ENCODE results near the gene SRGAP2C.
"Not testable (repeated sequence)": the region's sequence is repeated elsewhere in the genome, so short reads cannot be mapped to it uniquely, and the experiment has no call there.

The SRGAP2C gene

DNA sequence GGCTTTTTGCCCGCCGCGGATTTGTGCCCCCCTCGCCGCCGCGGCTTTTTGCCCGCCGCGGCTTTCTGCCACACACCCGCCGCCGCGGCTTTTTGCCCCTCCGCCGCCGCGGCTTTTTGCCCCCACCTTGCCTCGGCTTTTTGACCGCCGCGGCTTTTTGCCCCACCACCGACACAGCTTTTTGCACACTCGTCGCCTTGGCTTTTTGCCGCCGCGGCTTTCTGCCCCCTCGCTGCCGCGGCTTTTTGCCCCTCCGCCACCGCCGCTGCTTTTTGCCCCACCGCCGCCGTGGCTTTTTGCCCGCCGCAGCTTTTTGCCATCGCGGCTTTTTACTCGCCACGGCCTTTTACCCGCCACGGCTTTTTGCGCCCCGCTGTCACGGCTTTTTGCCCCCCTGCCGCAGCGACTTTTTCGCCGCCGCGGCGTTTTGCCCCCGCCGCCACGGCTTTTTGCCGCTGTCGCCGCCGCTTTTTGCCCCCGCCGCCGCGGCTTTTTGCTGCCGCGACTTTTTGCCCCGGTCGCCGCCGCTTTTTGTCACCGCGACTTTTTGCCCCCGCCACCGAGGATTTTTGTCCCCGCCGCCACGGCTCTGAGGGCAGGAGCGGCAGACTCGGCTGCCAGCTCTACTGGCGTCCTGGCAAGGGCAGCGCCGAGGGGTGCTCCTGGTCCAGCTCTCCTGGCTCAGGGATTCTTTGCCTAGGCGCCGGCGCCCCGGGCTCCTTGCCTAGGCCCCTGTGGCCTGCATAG lies 211.7 kb downstream of the SRGAP2C start:
- not testable (repeated sequence) for H3K9ac ChIP-seq (ENCODE audit: low read length); H3K4me1 ChIP-seq (ENCODE audit: control insufficient read depth, insufficient read depth, low read length); H3K36me3 ChIP-seq (ENCODE audit: control insufficient read depth, insufficient read depth, low read length); H3K27ac ChIP-seq (ENCODE audit: low read depth, low read length); H3K27me3 ChIP-seq (ENCODE audit: control insufficient read depth, insufficient read depth, low read length)
- peak overlapping the region; percentile 32 for H3K4me3 ChIP-seq (ENCODE audit: low read length)

DNA sequence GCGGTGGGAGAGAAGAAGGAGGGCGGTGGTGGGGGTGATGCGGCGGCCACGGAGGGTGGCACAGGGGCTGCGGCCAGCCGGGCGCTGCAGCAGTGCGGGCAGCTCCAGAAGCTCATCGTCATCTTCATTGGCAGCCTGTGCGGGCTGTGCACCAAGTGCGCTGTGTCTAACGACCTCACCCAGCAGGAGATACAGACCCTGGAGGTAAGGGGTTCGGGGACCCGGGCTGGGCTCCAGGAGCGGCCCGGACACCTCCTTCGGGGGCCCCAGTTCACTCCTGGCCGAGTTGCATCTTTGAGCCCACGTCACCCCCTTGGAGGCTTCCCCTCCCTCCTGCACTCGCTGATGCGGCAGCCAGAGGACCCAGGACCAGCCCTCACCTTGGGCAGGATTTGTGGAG lies 212.3 kb downstream of the SRGAP2C start:
- H3K27me3 ChIP-seq (ENCODE audit: control insufficient read depth, insufficient read depth, low read length); H3K4me1 ChIP-seq (ENCODE audit: control insufficient read depth, insufficient read depth, low read length); H3K27ac ChIP-seq (ENCODE audit: low read depth, low read length); H3K9ac ChIP-seq (ENCODE audit: low read length); H3K36me3 ChIP-seq (ENCODE audit: control insufficient read depth, insufficient read depth, low read length); H3K4me3 ChIP-seq (ENCODE audit: low read length): not testable (repeated sequence)

DNA sequence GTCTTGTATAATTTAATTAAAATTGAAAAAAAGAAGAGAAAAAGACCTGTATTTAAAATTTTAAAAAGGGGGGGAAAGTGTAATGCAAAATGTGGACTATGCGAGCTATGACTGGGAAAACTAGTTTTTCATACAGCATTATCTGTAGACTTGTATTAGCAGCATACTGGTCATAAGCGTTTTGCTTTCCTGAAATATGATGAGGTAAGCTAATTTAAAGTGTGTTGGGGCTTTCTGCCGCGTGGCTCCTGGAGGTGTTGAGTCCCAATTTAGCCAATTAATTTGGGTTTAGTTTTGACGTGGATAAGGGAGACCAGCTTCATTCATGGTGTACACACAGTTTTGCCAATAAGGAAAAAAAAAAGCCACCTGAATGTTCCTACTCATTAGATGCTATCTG lies 214.4 kb downstream of the SRGAP2C start:
- H3K27ac ChIP-seq (ENCODE audit: low read depth, low read length); H3K4me3 ChIP-seq (ENCODE audit: low read length); H3K36me3 ChIP-seq (ENCODE audit: control insufficient read depth, insufficient read depth, low read length); H3K4me1 ChIP-seq (ENCODE audit: control insufficient read depth, insufficient read depth, low read length); H3K9ac ChIP-seq (ENCODE audit: low read length); H3K27me3 ChIP-seq (ENCODE audit: control insufficient read depth, insufficient read depth, low read length): not testable (repeated sequence)

DNA sequence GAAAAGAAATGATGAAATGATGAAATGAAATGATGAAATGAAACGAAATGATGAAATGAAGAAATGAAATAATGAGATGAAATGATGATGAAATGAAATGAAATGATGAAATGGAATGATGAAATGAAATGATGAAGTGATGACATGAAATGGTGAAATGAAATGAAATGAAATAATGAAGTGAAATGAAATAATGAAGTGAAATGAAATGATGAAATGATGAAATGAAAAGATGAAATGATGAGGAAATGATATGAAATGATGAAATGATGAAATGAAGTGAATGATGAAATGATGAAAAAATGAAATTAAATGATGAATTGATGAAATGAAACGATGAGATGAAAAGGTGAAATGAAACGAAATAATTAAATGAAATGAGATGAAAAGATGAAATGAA lies 215.3 kb downstream of the SRGAP2C start:
- not testable (repeated sequence) for H3K27me3 ChIP-seq (ENCODE audit: control insufficient read depth, insufficient read depth, low read length); H3K4me1 ChIP-seq (ENCODE audit: control insufficient read depth, insufficient read depth, low read length); H3K4me3 ChIP-seq (ENCODE audit: low read length); H3K36me3 ChIP-seq (ENCODE audit: control insufficient read depth, insufficient read depth, low read length); H3K9ac ChIP-seq (ENCODE audit: low read length); H3K27ac ChIP-seq (ENCODE audit: low read depth, low read length)

DNA sequence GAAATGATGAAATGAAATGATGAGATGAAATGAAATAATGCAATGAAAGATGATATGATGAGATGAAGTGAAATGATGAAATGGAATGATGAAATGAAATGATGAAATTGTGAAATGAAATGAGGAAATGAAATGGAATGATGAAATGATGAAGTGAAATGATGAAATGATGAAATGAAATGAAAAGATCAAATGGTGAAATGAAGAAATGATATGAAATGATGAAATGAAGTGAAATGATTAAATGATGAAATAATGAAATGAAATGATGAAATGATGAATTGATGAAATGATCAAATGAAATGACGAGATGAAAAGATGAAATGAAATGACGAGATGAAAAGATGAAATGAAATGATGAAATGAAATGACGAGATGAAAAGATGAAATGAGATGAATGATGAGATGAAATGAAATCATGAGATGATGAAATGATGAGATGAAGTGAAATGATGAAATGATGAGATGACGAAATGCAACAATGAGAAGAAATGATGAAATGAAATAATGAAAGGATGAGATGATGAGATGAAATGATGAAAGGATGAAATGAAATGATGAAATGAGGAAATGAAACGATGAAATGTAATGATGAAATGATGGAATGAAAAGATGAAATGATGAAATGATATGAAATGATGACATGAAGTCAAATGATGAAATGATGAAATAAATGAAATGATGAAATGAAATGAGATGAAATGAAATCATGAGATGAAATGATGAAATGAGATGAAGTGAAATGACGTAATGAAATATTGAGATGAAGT lies 216.0 kb downstream of the SRGAP2C start:
- not testable (repeated sequence) for H3K4me3 ChIP-seq (ENCODE audit: low read length); H3K27ac ChIP-seq (ENCODE audit: low read depth, low read length); H3K27me3 ChIP-seq (ENCODE audit: control insufficient read depth, insufficient read depth, low read length); H3K4me1 ChIP-seq (ENCODE audit: control insufficient read depth, insufficient read depth, low read length); H3K9ac ChIP-seq (ENCODE audit: low read length); H3K36me3 ChIP-seq (ENCODE audit: control insufficient read depth, insufficient read depth, low read length)

DNA sequence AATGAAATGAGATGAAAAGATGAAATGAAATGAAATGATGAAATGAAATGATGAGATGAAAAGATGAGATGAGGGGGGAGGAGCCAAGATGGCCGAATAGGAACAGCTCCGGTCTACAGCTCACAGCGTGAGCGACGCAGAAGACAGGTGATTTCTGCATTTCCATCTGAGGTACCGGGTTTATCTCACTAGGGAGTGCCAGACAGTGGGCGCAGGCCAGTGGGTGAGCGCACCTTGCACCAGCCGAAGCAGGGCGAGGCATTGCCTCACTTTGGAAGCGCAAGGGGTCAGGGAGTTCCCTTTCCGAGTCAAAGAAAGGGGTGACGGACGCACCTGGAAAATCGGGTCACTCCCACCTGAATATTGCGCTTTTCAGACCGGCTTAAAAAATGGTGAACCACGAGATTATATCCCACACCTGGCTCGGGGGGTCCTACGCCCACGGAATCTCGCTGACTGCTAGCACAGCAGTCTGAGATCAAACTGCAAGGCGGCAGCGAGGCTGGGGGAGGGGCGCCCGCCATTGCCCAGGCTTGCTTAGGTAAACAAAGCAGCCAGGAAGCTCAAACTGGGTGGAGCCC lies 216.7 kb downstream of the SRGAP2C start:
- H3K9ac ChIP-seq (ENCODE audit: low read length); H3K36me3 ChIP-seq (ENCODE audit: control insufficient read depth, insufficient read depth, low read length); H3K4me1 ChIP-seq (ENCODE audit: control insufficient read depth, insufficient read depth, low read length); H3K4me3 ChIP-seq (ENCODE audit: low read length); H3K27me3 ChIP-seq (ENCODE audit: control insufficient read depth, insufficient read depth, low read length); H3K27ac ChIP-seq (ENCODE audit: low read depth, low read length): not testable (repeated sequence)

DNA sequence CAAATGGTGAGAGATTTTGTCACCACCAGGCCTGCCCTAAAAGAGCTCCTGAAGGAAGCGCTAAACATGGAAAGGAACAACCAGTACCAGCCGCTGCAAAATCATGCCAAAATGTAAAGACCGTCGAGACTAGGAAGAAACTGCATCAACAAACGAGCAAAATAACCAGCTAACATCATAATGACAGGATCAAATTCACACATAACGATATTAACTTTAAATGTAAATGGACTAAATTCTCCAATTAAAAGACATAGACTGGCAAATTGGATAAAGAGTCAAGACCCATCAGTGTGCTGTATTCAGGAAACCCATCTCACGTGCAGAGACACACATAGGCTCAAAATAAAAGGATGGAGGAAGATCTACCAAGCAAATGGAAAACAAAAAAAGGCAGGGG lies 218.5 kb downstream of the SRGAP2C start:
- H3K36me3 ChIP-seq (ENCODE audit: control insufficient read depth, insufficient read depth, low read length); H3K4me1 ChIP-seq (ENCODE audit: control insufficient read depth, insufficient read depth, low read length); H3K9ac ChIP-seq (ENCODE audit: low read length): not testable (repeated sequence)

GRCh38 chr1:121408354-121408753 lies 223.6 kb downstream of the SRGAP2C start:
- Histone ChIP-seq H3K9ac (ENCODE audit: low read length) (no peak overlapping the region), H3K36me3 (ENCODE audit: control insufficient read depth, insufficient read depth, low read length) (no peaks in the 10 kb centered on the region), H3K27me3 (ENCODE audit: control insufficient read depth, insufficient read depth, low read length) (no peaks in the 10 kb centered on the region), H3K4me1 (ENCODE audit: control insufficient read depth, insufficient read depth, low read length) (no peaks in the 10 kb centered on the region), H3K4me3 (ENCODE audit: low read length) (no peak overlapping the region), H3K27ac (ENCODE audit: low read depth, low read length) (no peak overlapping the region)

More for the DNA sequence above, 218.5 kb downstream of the SRGAP2C start:
- not testable (repeated sequence) for H3K4me3 ChIP-seq (ENCODE audit: low read length); H3K27ac ChIP-seq (ENCODE audit: low read depth, low read length); H3K27me3 ChIP-seq (ENCODE audit: control insufficient read depth, insufficient read depth, low read length)

- no peaks in the 10 kb centered on the region for H3K36me3 ChIP-seq (ENCODE audit: control insufficient read depth, insufficient read depth, low read length)
- no peak overlapping the region for H3K9ac ChIP-seq (ENCODE audit: low read length)
- no peaks in the 10 kb centered on the region for H3K4me1 ChIP-seq (ENCODE audit: control insufficient read depth, insufficient read depth, low read length)
- H3K27ac ChIP-seq (ENCODE audit: low read depth, low read length): no peak overlapping the region
- no peaks in the 10 kb centered on the region for H3K27me3 ChIP-seq (ENCODE audit: control insufficient read depth, insufficient read depth, low read length)
- H3K4me3 ChIP-seq (ENCODE audit: low read length): no peak overlapping the region
Measured at GRCh38 chr1:121413821-121414220, 229.0 kb downstream of the SRGAP2C start.

DNA sequence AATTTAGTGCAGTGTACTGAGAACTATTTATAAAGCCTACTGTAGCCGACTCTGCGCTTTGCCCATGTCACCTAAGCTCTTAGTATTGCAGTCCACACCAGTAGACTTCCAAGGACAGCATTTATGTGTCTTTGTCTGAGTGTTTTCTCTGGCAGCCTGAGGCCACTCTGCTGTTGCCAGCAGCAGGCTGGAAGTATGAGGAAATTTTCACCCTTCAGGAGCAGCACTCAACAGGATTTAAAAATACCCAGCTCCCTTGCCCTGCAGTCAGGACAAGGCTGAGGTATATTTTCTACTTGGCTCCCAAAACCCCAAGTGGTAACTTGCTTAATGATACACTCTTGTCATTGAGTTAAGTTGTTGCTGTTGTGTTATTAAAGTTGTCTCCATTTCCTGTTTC lies 230.1 kb downstream of the SRGAP2C start:
- Histone ChIP-seq H3K27me3 (ENCODE audit: control insufficient read depth, insufficient read depth, low read length) (no peaks in the 10 kb centered on the region), H3K4me1 (ENCODE audit: control insufficient read depth, insufficient read depth, low read length) (no peaks in the 10 kb centered on the region), H3K27ac (ENCODE audit: low read depth, low read length) (no peak overlapping the region), H3K9ac (ENCODE audit: low read length) (no peak overlapping the region), H3K4me3 (ENCODE audit: low read length) (no peak overlapping the region), H3K36me3 (ENCODE audit: control insufficient read depth, insufficient read depth, low read length) (no peaks in the 10 kb centered on the region)

DNA sequence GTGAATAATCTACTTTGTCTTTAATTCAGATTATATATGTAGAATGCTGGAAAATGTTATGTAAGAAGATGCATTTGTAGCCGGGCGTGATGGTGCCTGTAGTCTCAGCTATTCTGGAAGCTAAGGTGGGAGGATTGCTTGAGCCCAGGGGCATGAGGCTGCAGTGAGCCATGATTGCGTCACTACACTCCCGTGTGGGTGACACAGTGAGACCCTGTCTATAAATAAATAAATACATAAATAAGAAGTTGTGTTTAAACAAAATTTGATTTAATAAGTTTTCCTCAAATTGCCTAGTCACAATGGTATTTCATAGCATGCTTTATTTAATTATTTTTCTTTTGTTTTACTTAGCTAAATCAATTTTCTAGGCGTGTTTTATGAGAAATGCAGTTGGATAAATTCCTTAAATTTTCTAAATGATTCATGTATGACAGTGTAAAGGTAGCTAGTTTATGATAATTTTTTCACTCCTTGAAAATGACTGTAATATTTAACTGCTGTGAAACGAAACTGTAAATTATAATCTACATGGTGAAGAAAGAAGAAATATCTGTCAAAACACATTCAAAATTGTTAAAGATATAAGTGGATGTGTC lies 232.6 kb downstream of the SRGAP2C start:
- H3K4me3 ChIP-seq (ENCODE audit: low read length): no peak overlapping the region
- H3K4me1 ChIP-seq (ENCODE audit: control insufficient read depth, insufficient read depth, low read length): no peaks in the 10 kb centered on the region
- H3K27ac ChIP-seq (ENCODE audit: low read depth, low read length): no peak overlapping the region
- no peak overlapping the region for H3K9ac ChIP-seq (ENCODE audit: low read length)
- H3K36me3 ChIP-seq (ENCODE audit: control insufficient read depth, insufficient read depth, low read length): no peaks in the 10 kb centered on the region
- no peaks in the 10 kb centered on the region for H3K27me3 ChIP-seq (ENCODE audit: control insufficient read depth, insufficient read depth, low read length)

- H3K27ac ChIP-seq (ENCODE audit: low read depth, low read length): no peak overlapping the region
- no peak overlapping the region for H3K9ac ChIP-seq (ENCODE audit: low read length)
- H3K4me1 ChIP-seq (ENCODE audit: control insufficient read depth, insufficient read depth, low read length): no peaks in the 10 kb centered on the region
- H3K27me3 ChIP-seq (ENCODE audit: control insufficient read depth, insufficient read depth, low read length): no peaks in the 10 kb centered on the region
- H3K36me3 ChIP-seq (ENCODE audit: control insufficient read depth, insufficient read depth, low read length): no peaks in the 10 kb centered on the region
- no peak overlapping the region for H3K4me3 ChIP-seq (ENCODE audit: low read length)
Measured at GRCh38 chr1:121418369-121419049, 233.7 kb downstream of the SRGAP2C start.
